T-helper 2 cell treated with Interferon-gamma antibody and Interleukin-4, amounts not matched to agents 5 μg/mL and 100 μg/mL, for 36 hours (primary cell): ENCODE measurements around the gene ITGA1.
"Not testable (repeated sequence)": the region's sequence is repeated elsewhere in the genome, so short reads cannot be mapped to it uniquely, and the experiment has no call there.

Experiments
- DNase-seq: peaks from one replicate; pipeline ENCODE4 v3.0.0; 2021; ENCODE audit warnings: low spot score
- H3K27ac Mint-ChIP-seq: one replicate; pipeline ENCODE4 v1.8.0; 2021; ENCODE audit warnings: mild to moderate bottlenecking, mixed read lengths
- H3K27me3 Mint-ChIP-seq: one replicate; pipeline ENCODE4 v1.8.0; 2021; ENCODE audit warnings: low read depth, mixed read lengths
- H3K36me3 Mint-ChIP-seq: one replicate; pipeline ENCODE4 v1.8.0; 2021; ENCODE audit warnings: low read depth, mixed read lengths
- H3K4me1 Mint-ChIP-seq: one replicate; pipeline ENCODE4 v1.8.0; 2021; ENCODE audit warnings: low read depth, mixed read lengths
- H3K4me3 Mint-ChIP-seq: one replicate; pipeline ENCODE4 v1.8.0; 2022; ENCODE audit warnings: mild to moderate bottlenecking, moderate library complexity, mixed read lengths
- H3K9me3 Mint-ChIP-seq: one replicate; pipeline ENCODE4 v1.8.0; 2021; ENCODE audit warnings: mixed read lengths

ITGA1 gene

DNA sequence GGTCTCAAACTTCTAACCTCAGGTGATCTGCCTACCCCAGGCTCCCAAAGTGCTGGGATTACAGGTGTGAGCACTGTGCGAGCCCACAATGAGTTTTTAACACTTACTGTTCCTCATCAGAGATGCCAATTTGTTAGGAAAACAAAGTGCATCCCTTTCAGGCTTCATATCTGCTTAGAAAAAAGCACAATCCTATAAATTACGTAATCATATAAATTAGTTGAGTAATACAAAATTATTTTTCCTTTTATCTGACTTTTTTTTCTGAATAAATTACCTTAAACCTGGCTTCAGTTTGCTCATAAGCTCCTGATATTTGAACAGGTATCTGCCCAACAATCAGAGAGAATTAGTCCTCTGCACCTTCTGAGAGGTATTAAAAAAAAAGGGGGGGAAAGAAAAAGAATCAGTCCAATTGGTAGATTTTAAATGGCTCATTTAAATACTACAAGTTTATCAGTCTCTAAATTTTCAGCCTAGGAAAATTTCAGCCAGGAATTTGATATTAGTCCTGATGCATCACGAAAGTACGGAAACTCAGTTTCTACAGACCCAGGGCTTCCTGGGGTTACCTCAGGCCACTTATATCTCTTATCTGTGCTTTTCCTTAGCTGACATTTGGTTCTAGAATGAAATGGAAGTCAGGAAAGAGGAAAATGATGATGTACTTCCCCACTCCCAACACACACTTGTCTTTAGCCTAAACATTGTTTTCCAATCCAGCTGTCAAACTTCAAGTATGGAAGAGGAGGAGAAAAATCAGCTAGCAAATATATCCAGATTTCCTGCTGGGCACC lies 26.8 kb downstream of the ITGA1 start:
- Mint-ChIP-seq H3K27me3 (peaks cover 8% of the 10 kb centered on the region), H3K4me1 (peaks cover 8% of the 10 kb centered on the region), H3K27ac (no peak overlapping the region), H3K9me3 (no peaks in the 10 kb centered on the region), H3K36me3 (no peaks in the 10 kb centered on the region), H3K4me3 (no peak overlapping the region)
- DNase-seq: no peak

DNA sequence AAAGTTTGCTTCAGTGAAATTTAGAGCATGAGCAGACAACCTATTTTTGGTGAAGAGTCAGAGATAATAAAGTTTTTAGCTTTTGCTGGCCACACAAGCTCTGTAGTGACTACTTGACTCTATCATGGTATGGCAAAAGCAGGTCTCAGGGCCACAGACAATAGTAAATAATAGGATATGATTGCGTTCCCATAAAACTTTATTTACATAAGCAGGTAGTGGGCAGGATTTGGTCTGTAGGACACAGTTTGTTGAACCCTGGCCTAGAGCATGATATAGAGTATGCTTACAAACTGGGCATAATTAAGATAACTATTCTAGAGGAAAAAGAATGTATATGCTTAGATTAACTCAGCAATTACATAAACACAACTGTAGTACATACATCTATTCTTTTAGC lies 30.1 kb downstream of the ITGA1 start:
- Mint-ChIP-seq H3K36me3 (no peaks in the 10 kb centered on the region), H3K4me3 (no peak overlapping the region), H3K27ac (no peak overlapping the region), H3K4me1 (no peaks in the 10 kb centered on the region), H3K9me3 (no peaks in the 10 kb centered on the region), H3K27me3 (peaks cover 8% of the 10 kb centered on the region)
- DNase-seq: no peak

DNA sequence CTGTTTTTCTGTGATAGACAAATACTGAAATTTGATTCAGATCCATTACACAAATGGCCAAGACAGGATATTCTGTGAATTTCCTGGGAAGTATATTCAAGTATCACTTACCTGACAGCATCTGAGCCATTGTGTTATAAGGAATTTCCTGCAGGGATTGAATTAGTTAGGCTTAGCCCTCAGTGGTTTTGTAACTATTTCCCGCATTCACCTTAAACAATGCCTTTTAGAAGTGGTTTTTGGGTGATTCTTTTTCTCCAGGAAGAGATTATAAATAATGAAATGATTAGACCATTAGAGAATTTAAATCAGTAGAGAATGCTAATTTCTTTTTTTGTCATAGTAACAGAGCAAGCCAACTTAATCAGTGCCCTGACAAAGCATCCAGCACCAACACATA lies 30.6 kb downstream of the ITGA1 start:
- Mint-ChIP-seq H3K4me3 (no peak overlapping the region), H3K9me3 (no peaks in the 10 kb centered on the region), H3K27ac (no peak overlapping the region), H3K4me1 (no peaks in the 10 kb centered on the region), H3K36me3 (no peaks in the 10 kb centered on the region), H3K27me3 (peaks cover 8% of the 10 kb centered on the region)
- no peak for DNase-seq

DNA sequence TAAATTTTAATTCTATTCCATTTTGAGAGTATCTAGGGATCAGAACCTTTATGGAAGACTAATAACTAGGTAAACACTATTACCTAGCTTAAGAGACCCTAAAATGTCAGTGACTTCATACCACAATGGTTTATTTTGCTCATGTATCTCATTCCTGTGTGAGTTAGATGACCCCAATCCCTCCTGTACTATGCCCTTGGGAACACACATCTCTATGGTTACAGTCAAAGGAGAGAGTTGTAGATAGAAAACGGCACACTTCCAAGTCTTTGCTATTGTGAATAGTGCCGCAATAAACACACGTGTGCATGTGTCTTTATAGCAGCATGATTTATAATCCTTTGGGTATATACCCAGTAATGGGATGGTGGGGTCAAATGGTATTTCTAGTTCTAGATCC lies 31.1 kb downstream of the ITGA1 start:
- not testable (repeated sequence) for DNase-seq, H3K36me3 Mint-ChIP-seq, H3K4me3 Mint-ChIP-seq, H3K4me1 Mint-ChIP-seq, H3K9me3 Mint-ChIP-seq, H3K27ac Mint-ChIP-seq, H3K27me3 Mint-ChIP-seq

DNA sequence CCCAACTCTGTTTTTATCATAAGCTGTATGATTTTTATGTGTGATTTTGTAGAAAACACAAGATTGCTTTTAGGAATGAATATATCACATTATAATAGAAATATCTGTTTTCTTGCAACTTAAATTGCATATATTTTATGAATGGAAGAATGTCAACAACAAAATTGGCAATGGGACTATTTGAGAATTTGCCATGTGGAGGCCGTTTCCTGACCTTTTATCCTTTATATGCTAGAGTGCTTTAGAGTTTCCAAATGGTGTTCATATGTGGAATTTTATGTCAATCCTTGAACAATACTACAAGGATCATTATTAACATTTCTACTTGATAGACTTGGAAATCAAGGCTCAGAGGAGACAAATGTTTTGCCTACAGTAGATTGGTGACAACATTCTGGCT lies 34.2 kb downstream of the ITGA1 start:
- peaks cover 3% of the 10 kb centered on the region for H3K27me3 Mint-ChIP-seq
- no peak for DNase-seq
- no peak overlapping the region for H3K27ac Mint-ChIP-seq
- peaks cover 14% of the 10 kb centered on the region for H3K4me1 Mint-ChIP-seq
- peaks cover 3% of the 10 kb centered on the region for H3K36me3 Mint-ChIP-seq
- H3K9me3 Mint-ChIP-seq: peaks cover under 1% of the 10 kb centered on the region
- no peak overlapping the region for H3K4me3 Mint-ChIP-seq

DNA sequence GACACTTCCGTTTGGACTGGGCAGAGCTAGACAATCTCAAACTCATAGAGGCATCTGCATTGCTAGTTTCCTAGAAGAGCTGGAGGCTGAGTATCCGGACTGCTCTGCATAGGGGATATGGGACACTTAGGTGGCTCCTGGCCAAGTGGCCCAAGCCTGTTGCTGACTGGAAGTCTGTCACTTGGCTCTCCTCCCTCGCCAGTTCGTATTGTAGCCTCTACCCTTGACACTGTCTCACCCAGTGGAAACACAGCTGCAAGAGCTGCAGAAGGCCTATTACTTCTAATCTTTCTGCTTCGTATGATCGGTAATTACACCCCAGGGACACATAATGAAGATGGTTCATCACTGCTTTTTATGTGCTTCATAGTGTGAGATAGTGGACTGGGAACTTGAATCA lies 34.7 kb downstream of the ITGA1 start:
- DNase-seq: no peak
- Mint-ChIP-seq H3K4me3 (no peak overlapping the region), H3K27me3 (peaks cover 3% of the 10 kb centered on the region), H3K27ac (no peak overlapping the region), H3K4me1 (peaks cover 14% of the 10 kb centered on the region), H3K9me3 (peaks cover 6% of the 10 kb centered on the region), H3K36me3 (peaks cover 3% of the 10 kb centered on the region)

DNA sequence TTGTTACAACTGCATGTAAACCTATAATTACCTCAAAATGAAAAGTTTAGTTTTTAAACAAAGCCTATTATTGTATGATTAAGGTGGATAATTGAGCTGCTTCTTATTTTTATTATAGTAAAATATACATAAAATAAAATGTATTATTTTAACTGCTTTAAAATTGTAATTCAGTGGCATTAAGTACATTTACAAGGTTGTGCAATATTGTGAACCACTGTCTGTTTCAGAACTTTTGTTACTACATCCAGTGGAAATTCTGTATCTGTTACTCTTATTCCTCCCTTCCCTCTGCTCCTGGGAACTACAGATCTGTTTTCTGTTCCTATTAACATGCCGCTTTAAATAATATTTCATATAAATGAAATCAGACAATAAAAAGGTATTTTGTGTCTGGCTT lies 37.1 kb downstream of the ITGA1 start:
- no peaks in the 10 kb centered on the region for H3K27me3 Mint-ChIP-seq
- DNase-seq: no peak
- H3K27ac Mint-ChIP-seq: no peak overlapping the region
- H3K4me3 Mint-ChIP-seq: no peak overlapping the region
- H3K9me3 Mint-ChIP-seq: peaks cover 13% of the 10 kb centered on the region
- H3K36me3 Mint-ChIP-seq: peaks cover 4% of the 10 kb centered on the region
- peaks cover 14% of the 10 kb centered on the region for H3K4me1 Mint-ChIP-seq

DNA sequence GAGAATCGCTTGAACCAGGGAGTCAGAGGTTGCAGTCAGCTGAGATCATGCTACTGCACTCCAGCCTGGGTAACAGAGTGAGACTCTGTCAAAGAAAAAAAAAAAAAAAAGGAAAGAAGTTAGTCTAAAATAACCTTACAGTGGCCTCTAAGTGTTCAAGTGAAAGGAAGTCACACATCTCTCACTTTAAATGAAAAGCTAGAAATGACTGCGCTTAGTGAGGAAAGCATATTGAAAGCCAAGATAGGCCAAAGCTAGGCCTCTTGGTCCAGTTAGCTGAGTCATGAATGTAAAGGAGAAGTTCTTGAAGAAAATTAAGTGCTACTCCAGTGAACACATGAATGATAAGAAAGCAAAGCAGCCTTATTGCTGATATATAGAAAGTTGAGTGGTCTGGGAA lies 38.1 kb downstream of the ITGA1 start:
- Mint-ChIP-seq H3K9me3 (peaks cover 13% of the 10 kb centered on the region), H3K4me3 (no peak overlapping the region), H3K4me1 (peaks cover 14% of the 10 kb centered on the region), H3K27ac (no peak overlapping the region), H3K36me3 (peaks cover 4% of the 10 kb centered on the region), H3K27me3 (no peaks in the 10 kb centered on the region)
- DNase-seq: no peak

DNA sequence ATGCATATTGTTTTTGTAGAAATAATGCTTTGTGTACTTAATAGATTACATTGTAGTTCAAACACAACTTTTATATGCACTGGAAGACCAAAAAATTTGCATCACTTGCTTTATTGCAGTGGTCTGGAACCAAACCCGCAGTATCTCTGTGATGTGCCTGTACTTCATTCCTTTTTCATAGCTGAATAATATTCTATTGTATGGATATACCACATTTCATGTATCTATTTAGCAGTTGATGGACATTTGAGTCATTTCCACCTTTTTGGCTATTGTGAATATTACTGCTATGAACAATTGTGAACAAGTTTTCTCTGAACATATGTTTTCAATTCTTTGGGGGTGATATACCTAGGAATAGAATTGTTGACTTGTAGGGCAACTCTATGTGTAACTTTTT lies 40.1 kb downstream of the ITGA1 start:
- no peak for DNase-seq
- peaks cover 14% of the 10 kb centered on the region for H3K4me1 Mint-ChIP-seq
- H3K9me3 Mint-ChIP-seq: peaks cover 13% of the 10 kb centered on the region
- peaks cover 4% of the 10 kb centered on the region for H3K36me3 Mint-ChIP-seq
- no peaks in the 10 kb centered on the region for H3K27me3 Mint-ChIP-seq
- no peak overlapping the region for H3K27ac Mint-ChIP-seq
- H3K4me3 Mint-ChIP-seq: no peak overlapping the region

DNA sequence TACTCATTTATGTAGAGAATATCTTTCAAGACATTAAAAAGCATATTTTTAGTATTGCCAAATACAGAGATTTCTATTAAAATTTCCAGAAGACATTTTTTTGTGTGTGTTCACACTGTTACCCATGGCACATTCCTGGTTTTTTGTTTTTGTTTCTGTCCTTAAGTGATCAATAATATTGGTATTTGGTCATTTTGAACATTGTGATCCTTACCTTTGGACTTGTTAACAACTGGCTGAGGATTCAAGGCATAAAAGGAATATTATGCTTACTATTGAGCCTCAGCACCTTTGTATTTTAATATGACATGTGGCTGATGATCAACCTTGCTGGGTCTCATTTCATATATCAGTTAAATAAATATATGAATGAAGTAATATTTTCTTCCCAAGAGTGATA lies 41.9 kb downstream of the ITGA1 start:
- peaks cover 4% of the 10 kb centered on the region for H3K36me3 Mint-ChIP-seq
- H3K27ac Mint-ChIP-seq: no peak overlapping the region
- H3K27me3 Mint-ChIP-seq: no peaks in the 10 kb centered on the region
- no peak for DNase-seq
- H3K9me3 Mint-ChIP-seq: peaks cover 13% of the 10 kb centered on the region
- H3K4me1 Mint-ChIP-seq: peaks cover 14% of the 10 kb centered on the region
- no peak overlapping the region for H3K4me3 Mint-ChIP-seq

DNA sequence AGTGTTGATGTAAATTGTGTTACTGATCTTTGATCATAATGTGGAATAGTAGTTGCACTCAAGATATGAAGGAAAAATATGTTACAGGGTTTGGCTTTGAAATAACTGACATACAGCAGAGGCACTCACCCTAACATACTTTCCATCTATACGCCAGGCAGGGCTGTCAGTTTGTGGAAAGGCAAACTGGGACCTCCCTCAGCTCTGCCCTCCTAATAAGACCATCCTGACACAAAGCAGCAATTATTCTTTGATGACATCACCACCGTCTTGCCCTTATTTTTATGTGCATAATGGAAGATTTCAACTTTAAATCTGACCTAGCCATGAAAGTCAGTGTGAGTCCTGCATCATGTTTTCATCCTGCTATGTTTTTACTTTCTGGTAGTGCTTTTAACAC lies 42.9 kb downstream of the ITGA1 start:
- Mint-ChIP-seq H3K27me3 (no peaks in the 10 kb centered on the region), H3K9me3 (peaks cover 13% of the 10 kb centered on the region), H3K36me3 (peaks cover 4% of the 10 kb centered on the region), H3K27ac (no peak overlapping the region), H3K4me3 (no peak overlapping the region), H3K4me1 (peaks cover 11% of the 10 kb centered on the region)
- no peak for DNase-seq

DNA sequence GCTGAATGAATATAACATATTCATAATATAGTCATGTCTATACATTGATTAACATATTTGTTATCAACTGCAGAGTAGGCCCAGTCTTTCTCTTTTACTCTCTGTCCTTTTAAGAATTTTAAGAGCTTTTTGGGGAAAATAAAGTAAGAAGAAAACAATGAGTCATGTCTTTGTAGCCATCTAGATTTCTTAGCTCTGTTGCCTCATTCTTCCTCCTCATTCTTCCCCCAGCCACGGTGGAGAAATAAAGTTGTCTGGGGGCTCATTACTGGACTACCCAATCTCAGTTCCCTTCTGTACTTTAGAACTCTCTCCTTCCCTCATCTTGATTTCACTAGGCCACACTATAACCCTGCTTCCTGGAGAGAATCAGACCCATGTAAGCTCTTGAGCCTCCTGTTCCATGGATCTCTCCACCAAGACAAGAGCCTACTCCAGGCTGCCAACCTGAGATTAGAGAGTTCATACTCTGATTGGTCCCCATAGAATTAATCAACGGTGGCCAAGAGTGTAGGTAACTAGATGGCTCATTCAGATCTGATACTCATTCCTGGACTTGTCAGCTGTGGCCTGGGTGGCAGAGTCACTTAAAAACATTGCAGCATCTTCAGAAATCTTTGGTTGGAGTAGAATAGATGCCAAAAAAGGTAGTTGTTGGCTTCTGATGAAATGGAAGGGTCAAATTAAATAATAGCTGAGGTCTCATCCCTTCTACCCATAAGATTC lies 44.2 kb downstream of the ITGA1 start:
- H3K27ac Mint-ChIP-seq: no peak overlapping the region

DNA sequence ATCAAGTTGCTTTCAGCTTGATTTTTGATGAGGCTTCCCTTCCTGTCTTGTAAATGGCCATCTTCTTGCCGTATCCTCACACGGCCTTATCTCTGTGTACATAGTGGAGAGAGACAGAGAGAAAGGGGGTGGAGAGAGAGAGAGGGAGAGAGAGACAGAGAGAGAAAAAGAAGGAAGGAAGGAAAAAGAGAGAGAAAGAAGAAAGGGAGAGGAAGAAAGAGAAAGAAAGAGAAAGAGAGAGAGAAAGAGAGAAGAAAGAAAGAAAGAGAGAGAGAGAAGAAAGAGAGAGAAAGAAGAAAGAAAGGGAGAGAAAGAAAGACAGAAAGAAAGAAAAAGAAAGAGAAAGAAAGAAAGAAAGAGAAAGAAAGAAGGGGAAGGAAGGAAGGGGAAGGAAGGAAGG lies 46.6 kb downstream of the ITGA1 start:
- no peaks in the 10 kb centered on the region for H3K9me3 Mint-ChIP-seq
- peaks cover 3% of the 10 kb centered on the region for H3K27me3 Mint-ChIP-seq
- H3K4me3 Mint-ChIP-seq: no peak overlapping the region
- H3K27ac Mint-ChIP-seq: no peak overlapping the region
- no peaks in the 10 kb centered on the region for H3K36me3 Mint-ChIP-seq
- DNase-seq: no peak
- H3K4me1 Mint-ChIP-seq: no peaks in the 10 kb centered on the region

More for the DNA sequence above, 44.2 kb downstream of the ITGA1 start:
- no peak for DNase-seq
- Mint-ChIP-seq H3K4me1 (no peaks in the 10 kb centered on the region), H3K9me3 (peaks cover 12% of the 10 kb centered on the region), H3K36me3 (peaks cover 1% of the 10 kb centered on the region), H3K4me3 (no peak overlapping the region), H3K27me3 (peaks cover 3% of the 10 kb centered on the region)

DNA sequence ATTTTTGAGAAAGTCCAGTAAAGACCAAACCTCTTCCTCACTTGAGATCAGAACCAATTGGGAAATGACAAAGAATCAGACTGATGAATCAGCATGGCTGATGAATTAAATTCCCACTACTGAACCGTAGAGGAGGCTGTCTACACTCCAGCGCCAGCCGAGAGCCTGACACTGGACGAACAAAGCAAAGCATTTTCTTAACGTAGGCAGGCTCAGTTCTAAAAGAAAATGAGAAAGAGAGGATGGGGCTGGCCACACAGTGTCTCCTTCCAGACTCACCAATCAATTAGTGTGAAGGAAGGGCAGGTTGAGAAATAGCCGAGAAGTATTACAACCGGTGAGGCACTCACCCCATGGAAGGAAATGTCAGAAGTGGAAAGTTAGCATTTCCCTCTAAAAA lies 49.4 kb downstream of the ITGA1 start:
- Mint-ChIP-seq H3K9me3 (no peaks in the 10 kb centered on the region), H3K27ac (no peak overlapping the region), H3K4me3 (no peak overlapping the region), H3K27me3 (peaks cover 3% of the 10 kb centered on the region), H3K36me3 (no peaks in the 10 kb centered on the region), H3K4me1 (no peaks in the 10 kb centered on the region)
- DNase-seq: no peak
